Testis (tissue), 2 donors: Measurements from ENCODE around the gene NAALAD2.

Source experiments
- POLR2A ChIP-seq: fragments of 450-650 bp; IDR thresholded peaks from one replicate; pipeline ENCODE4 v1.6.1; 2017; ENCODE audit warnings: antibody characterized with exemption, mild to moderate bottlenecking, moderate library complexity
- TF ChIP-seq, protein P1 (sequence below), 3 experiments: fragments of 450-650 bp in 2 of 3; fragments of 200-600 bp in 1 of 3; sonication (generic) in 1 of 3; IDR thresholded peaks; one replicate each; pipeline ENCODE4 v1.5.1; 2016 to 2019; ENCODE audit warnings: antibody characterized with exemption in 3 of 3, mild to moderate bottlenecking in 2 of 3, moderate library complexity in 1 of 3

DNA sequence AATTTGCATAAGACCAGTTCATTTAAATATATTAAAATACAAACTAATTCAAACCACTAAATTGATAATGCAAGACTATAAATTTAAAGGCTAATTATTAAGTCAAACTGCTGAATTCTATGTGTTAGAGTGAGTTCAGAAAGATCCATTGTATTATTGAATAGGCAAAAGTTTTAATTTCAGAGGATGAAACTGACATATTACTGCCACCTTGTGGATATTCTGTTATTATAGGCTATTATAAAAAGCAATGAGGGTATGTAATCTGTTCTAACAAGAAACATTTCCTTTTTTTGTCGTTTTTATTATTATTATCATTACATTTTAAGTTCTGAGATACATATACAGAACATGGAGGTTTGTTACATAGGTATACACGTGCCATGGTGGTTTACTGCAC lies 20.9 kb upstream of the NAALAD2 start:
- TF ChIP-seq, protein P1, sequence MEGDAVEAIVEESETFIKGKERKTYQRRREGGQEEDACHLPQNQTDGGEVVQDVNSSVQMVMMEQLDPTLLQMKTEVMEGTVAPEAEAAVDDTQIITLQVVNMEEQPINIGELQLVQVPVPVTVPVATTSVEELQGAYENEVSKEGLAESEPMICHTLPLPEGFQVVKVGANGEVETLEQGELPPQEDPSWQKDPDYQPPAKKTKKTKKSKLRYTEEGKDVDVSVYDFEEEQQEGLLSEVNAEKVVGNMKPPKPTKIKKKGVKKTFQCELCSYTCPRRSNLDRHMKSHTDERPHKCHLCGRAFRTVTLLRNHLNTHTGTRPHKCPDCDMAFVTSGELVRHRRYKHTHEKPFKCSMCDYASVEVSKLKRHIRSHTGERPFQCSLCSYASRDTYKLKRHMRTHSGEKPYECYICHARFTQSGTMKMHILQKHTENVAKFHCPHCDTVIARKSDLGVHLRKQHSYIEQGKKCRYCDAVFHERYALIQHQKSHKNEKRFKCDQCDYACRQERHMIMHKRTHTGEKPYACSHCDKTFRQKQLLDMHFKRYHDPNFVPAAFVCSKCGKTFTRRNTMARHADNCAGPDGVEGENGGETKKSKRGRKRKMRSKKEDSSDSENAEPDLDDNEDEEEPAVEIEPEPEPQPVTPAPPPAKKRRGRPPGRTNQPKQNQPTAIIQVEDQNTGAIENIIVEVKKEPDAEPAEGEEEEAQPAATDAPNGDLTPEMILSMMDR (IDR thresholded peaks at IDR 0.05), result peak in 2 of 3 experiments; percentile 2 to 46
- no peak for TF ChIP-seq POLR2A
